Measurements from ENCODE around the gene AMIGO1.

The AMIGO1 gene

GRCh38 chr1:109501644-109502363, 7.7 kb downstream of the AMIGO1 start:
- DNase-seq, result no peak

- no peak for DNase-seq
These were observed 8.6 kb downstream of the AMIGO1 start for GRCh38 chr1:109500941-109501381.

GRCh38 chr1:109499661-109500536, 9.6 kb downstream of the AMIGO1 start:
- DNase-seq, result no peak

GRCh38 chr1:109499081-109499480, 10.4 kb downstream of the AMIGO1 start:
- DNase-seq, result no peak

- DNase-seq, result no peak
These were observed 11.2 kb downstream of the AMIGO1 start for GRCh38 chr1:109498161-109498801.

GRCh38 chr1:109497449-109498160, 11.9 kb downstream of the AMIGO1 start:
- no peak for DNase-seq

- DNase-seq, result no peak
These were observed 13.8 kb downstream of the AMIGO1 start for GRCh38 chr1:109495738-109496137.

- DNase-seq, result peak; percentile 89
These were observed 15.6 kb downstream of the AMIGO1 start, which contains the start of gene CYB561D1 for GRCh38 chr1:109493805-109494539. Gene CYB561D1 (plus strand): TSS chr1:109494094. CDS start chr1:109494140, 46 bp downstream.

GRCh38 chr1:109493227-109493626, 16.3 kb downstream of the AMIGO1 start:
- no peak for DNase-seq

- DNase-seq, result no peak
These were observed 16.7 kb downstream of the AMIGO1 start for GRCh38 chr1:109492779-109493178.

GRCh38 chr1:109491372-109491771, 18.2 kb downstream of the AMIGO1 start:
- DNase-seq, result no peak

GRCh38 chr1:109490934-109491302, 18.6 kb downstream of the AMIGO1 start:
- no peak for DNase-seq

GRCh38 chr1:109490029-109490933, 19.2 kb downstream of the AMIGO1 start:
- peak; percentile 48 for DNase-seq

GRCh38 chr1:109488696-109489095, 20.8 kb downstream of the AMIGO1 start:
- DNase-seq, result no peak

GRCh38 chr1:109488201-109488600, 21.3 kb downstream of the AMIGO1 start:
- no peak for DNase-seq

GRCh38 chr1:109487261-109487660, 22.3 kb downstream of the AMIGO1 start:
- DNase-seq, result no peak

- DNase-seq, result peak; percentile 38
These were observed 24.5 kb downstream of the AMIGO1 start for GRCh38 chr1:109485001-109485400.

GRCh38 chr1:109484519-109484975, 25.0 kb downstream of the AMIGO1 start:
- DNase-seq, result no peak

GRCh38 chr1:109483672-109484518, 25.6 kb downstream of the AMIGO1 start, which contains the start of gene ATXN7L2:
Gene ATXN7L2 (plus strand): TSS chr1:109483905. CDS start chr1:109483954, 49 bp downstream.
- DNase-seq, result peak; percentile 94
